HepG2 (cell line): Measurements from ENCODE around the gene SIK2. TPM values are rescaled to one million over a fixed set of nuclear protein-coding genes. Genes with fewer than 3 reads are reported as not detected.

Source experiments
- ATAC-seq: fragments of 200-7000 bp; cut with Tn5 transposase; 3 replicates; pipeline ENCODE4 v1.9.1; 2020; ENCODE audit warnings: mild to moderate bottlenecking, moderate library complexity
- BruUV-seq: library from RNA; stranded (reverse); fragments of 400-500 nt; replicated peaks from 2 replicates; lab custom pipeline; 2021; lab: Mats Ljungman, UMichigan
- CTCF ChIA-PET: fragments of 300-600 bp; formaldehyde crosslinking; extraction: SDS; loops from one replicate; lab custom pipeline; 2021; ENCODE audit warnings: low total read pairs, inconsistent platforms, low intra/inter-chr PET ratio; lab: Yijun Ruan, JAX
- POLR2A ChIA-PET: fragments of 350-600 bp; sonication (Branson Sonifier 250); formaldehyde crosslinking; loops from one replicate; lab custom pipeline; 2020; ENCODE audit warnings: antibody characterized with exemption, inconsistent platforms; lab: Yijun Ruan, JAX
- DNase-seq: peaks from one replicate; pipeline ENCODE4 v3.0.0-alpha.2; 2015; ENCODE audit warnings: low spot score
- FAIRE-seq: peaks from 3 replicates; lab custom pipeline; 2011; peaks lifted over from hg19 to GRCh38; lab: Jason Lieb, UNC
- H2AFZ ChIP-seq: one replicate; pipeline ENCODE4 v1.6.1; 2011; ENCODE audit warnings: low read length, inconsistent platforms
- H3K27ac ChIP-seq: fragments of 300-600 bp; 3 replicates; pipeline ENCODE4 v1.8.0; 2011; ENCODE audit warnings: mixed run types, mild to moderate bottlenecking, mixed read lengths, low read length, inconsistent platforms; ENCODE audit not compliant: insufficient read depth; ENCODE audit errors: extremely low read length
- H3K27me3 ChIP-seq, 2 experiments: fragments of 200-600 bp in 1 of 2; 2 replicates in 1 of 2; 3 replicates in 1 of 2; pipeline versions ENCODE4 v1.6.0 to v1.8.0; 2011; ENCODE audit warnings: low read length in 2 of 2, mild to moderate bottlenecking in 2 of 2, moderate library complexity in 2 of 2, inconsistent platforms in 1 of 2; ENCODE audit not compliant: insufficient read depth in 2 of 2, control insufficient read depth in 1 of 2
- H3K36me3 ChIP-seq, 2 experiments: fragments of 200-600 bp in 1 of 2; replicated peaks in 1 of 2; 2 replicates in 1 of 2; 3 replicates in 1 of 2; pipeline versions ENCODE4 v1.5.1 to v1.8.0; 2011; ENCODE audit warnings: low read length in 2 of 2, inconsistent platforms in 1 of 2; ENCODE audit not compliant: insufficient read depth in 2 of 2, control insufficient read depth in 1 of 2
- H3K4me1 ChIP-seq: 2 replicates; pipeline ENCODE4 v1.5.1; 2012; ENCODE audit warnings: low read length, inconsistent platforms; ENCODE audit not compliant: insufficient read depth
- H3K4me2 ChIP-seq: 2 replicates; pipeline ENCODE4 v1.6.0; 2011; ENCODE audit warnings: low read depth, low read length, inconsistent platforms
- H3K4me3 ChIP-seq, 3 experiments: fragments of 200-600 bp in 1 of 3; sonication (generic), shearing (Covaris generic) in 1 of 3; replicated peaks in 1 of 3; 2 replicates each; pipeline ENCODE4 v1.5.1; 2011 to 2016; ENCODE audit warnings: low read length in 3 of 3, inconsistent platforms in 2 of 3, low read depth in 2 of 3, mild to moderate bottlenecking in 2 of 3, control low read depth in 1 of 3, mixed read lengths in 1 of 3; ENCODE audit not compliant: insufficient read depth in 1 of 3
- H3K79me2 ChIP-seq: one replicate; pipeline ENCODE4 v1.6.1; 2011; ENCODE audit warnings: low read length, inconsistent platforms; ENCODE audit not compliant: insufficient read depth
- H3K9ac ChIP-seq: 2 replicates; pipeline ENCODE4 v1.6.0; 2011; ENCODE audit warnings: mild to moderate bottlenecking, low read depth, low read length, inconsistent platforms; ENCODE audit not compliant: insufficient read depth
- H3K9me3 ChIP-seq: 2 replicates; pipeline ENCODE4 v1.5.1; 2012; ENCODE audit warnings: mild to moderate bottlenecking, low read length
- H4K20me1 ChIP-seq: 2 replicates; pipeline ENCODE4 v1.6.0; 2011; ENCODE audit warnings: inconsistent platforms, mild to moderate bottlenecking, low read length, moderate library complexity; ENCODE audit not compliant: insufficient read depth
- EED ChIP-seq: sonication (generic); formaldehyde crosslinking; IDR thresholded peaks from 2 replicates; pipeline ENCODE4 v1.5.0; 2020; ENCODE audit warnings: mild to moderate bottlenecking, missing genetic modification reagents
- FOXC1 ChIP-seq: sonication (generic); formaldehyde crosslinking; IDR thresholded peaks from 2 replicates; pipeline ENCODE4 v1.8.0; 2022; ENCODE audit warnings: mild to moderate bottlenecking, missing genetic modification reagents, borderline replicate concordance
- HDAC1 ChIP-seq: sonication (generic); formaldehyde crosslinking; IDR thresholded peaks from 2 replicates; pipeline ENCODE4 v1.5.1; 2020; ENCODE audit warnings: mild to moderate bottlenecking, missing genetic modification reagents
- MBD4 ChIP-seq: IDR thresholded peaks from 2 replicates; pipeline ENCODE4 v1.6.1; 2012; ENCODE audit warnings: low read length, inconsistent platforms, borderline replicate concordance
- NFYB ChIP-seq: sonication (generic); formaldehyde crosslinking; IDR thresholded peaks from 2 replicates; pipeline ENCODE4 v1.4.0; 2020; ENCODE audit warnings: missing genetic modification reagents
- RAD21 ChIP-seq: fragments of 450-650 bp; formaldehyde crosslinking; IDR thresholded peaks from 2 replicates; pipeline ENCODE4 v1.5.0; 2020; ENCODE audit warnings: mild to moderate bottlenecking
- STAG1 ChIP-seq: sonication (generic); formaldehyde crosslinking; IDR thresholded peaks from 2 replicates; pipeline ENCODE4 v1.4.0; 2020; ENCODE audit warnings: missing genetic modification reagents
- XRCC5 ChIP-seq: fragments of 200-400 bp; formaldehyde crosslinking; optimal IDR thresholded peaks from 2 replicates; pipeline ENCODE3; 2017; ENCODE audit warnings: mild to moderate bottlenecking, low read length
- ZNF512B ChIP-seq: sonication (generic); formaldehyde crosslinking; IDR thresholded peaks from 2 replicates; pipeline ENCODE4 v1.5.1; 2020; ENCODE audit warnings: missing genetic modification reagents, mild to moderate bottlenecking, borderline replicate concordance
- ZNF550 ChIP-seq: sonication (generic); formaldehyde crosslinking; IDR thresholded peaks from 2 replicates; pipeline ENCODE4 v1.4.0; 2020; ENCODE audit warnings: mild to moderate bottlenecking, missing genetic modification reagents, borderline replicate concordance
- ZNF713 ChIP-seq: sonication (generic); formaldehyde crosslinking; IDR thresholded peaks from 2 replicates; pipeline ENCODE4 v1.4.0; 2020; ENCODE audit warnings: mild to moderate bottlenecking, missing genetic modification reagents
- ZSCAN31 ChIP-seq: sonication (generic); formaldehyde crosslinking; IDR thresholded peaks from 2 replicates; pipeline ENCODE4 v1.5.0; 2020; ENCODE audit warnings: low read depth, mild to moderate bottlenecking, missing genetic modification reagents
- WGBS: methylation state at CpG from one replicate; pipeline ENCODE4 v1.1.6; 2017; ENCODE audit warnings: low lambda C conversion rate; 5-methylcytosine and 5-hydroxymethylcytosine counted together
- in situ Hi-C: cut with HindIII; loops from 2 replicates; pipeline ENCODE4 v1.10.0; 2017; ENCODE audit warnings: low pct_unique_long_range_greater_than_20kb; ENCODE audit not compliant: extremely low pct_ligation_motif_present
- intact Hi-C: fragments of 100-400 bp; cut with micrococcal nuclease; formaldehyde crosslinking; loops from one replicate; pipeline ENCODE4 v1.10.0; 2022; ENCODE audit not compliant: unreplicated experiment
- polyA plus RNA-seq, 8 experiments: library from polyadenylated mRNA; depleted of rRNA in 3 of 8; stranded (reverse) in 7 of 8; unstranded in 1 of 8; fragments of >200 nt; fragmentation: Illumina TruSeq in 4 of 8; extraction: Trizol in 4 of 8; gene quantifications; 2 replicates each; pipeline versions ENCODE4 v1.2.1 to v1.2.3, GENCODE V29; 2011 to 2016; ENCODE audit warnings: low read depth in 4 of 8, missing spikeins in 1 of 8, mixed read lengths in 1 of 8; ENCODE audit not compliant: insufficient read depth in 1 of 8
- total RNA-seq, 5 experiments: library from RNA; depleted of rRNA; stranded (reverse); fragments of >200 nt; fragmentation: Illumina TruSeq; extraction: Trizol; gene quantifications; 2 replicates each; pipeline ENCODE4 v1.2.3, GENCODE V29; 2016; ENCODE audit warnings: low read depth in 1 of 5
- TF ChIP-seq, protein P1 (sequence below): sonication (generic); formaldehyde crosslinking; IDR thresholded peaks from 2 replicates; pipeline ENCODE4 v1.4.0; 2020; ENCODE audit warnings: missing genetic modification reagents
- TF ChIP-seq, protein P2 (sequence below): fragments of 450-650 bp; IDR thresholded peaks from 2 replicates; pipeline ENCODE4 v1.6.1; 2017
- TF ChIP-seq, protein P3 (sequence below): sonication (generic); formaldehyde crosslinking; IDR thresholded peaks from 2 replicates; pipeline ENCODE4 v1.5.1; 2020; ENCODE audit warnings: mild to moderate bottlenecking, missing genetic modification reagents, borderline replicate concordance
- TF ChIP-seq, protein P4 (sequence below): IDR thresholded peaks from 2 replicates; pipeline ENCODE4 v1.6.1; 2016; ENCODE audit warnings: low read depth, control low read depth

The SIK2 gene
- total and polyA plus RNA-seq, 2 of the 13 experiments (the other 11 are each of a cell fraction or from before 2014, with no cell fraction given), result 8.1 to 15.4 TPM

DNA sequence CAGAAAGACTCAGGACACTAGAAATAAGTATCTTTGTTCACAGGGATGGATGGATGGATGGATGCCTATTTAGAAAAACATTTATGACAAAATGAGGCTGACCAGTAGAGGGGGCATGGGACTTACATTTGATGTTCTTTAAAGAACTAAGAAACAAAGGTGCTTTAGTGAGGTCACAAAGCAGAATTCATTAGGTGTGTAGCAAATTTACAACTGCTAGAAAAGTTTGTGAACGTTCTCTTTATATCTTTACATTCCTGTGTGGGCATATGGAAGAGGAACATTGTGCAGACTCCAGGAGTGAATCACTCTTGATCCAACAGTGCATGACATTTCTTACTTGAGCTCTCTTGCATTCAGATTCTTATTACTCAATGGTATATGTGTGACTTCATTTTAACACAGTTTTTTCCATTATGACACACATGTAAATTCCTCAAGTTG, 15.8 kb upstream of the SIK2 start:
- peak; percentile 51 for DNase-seq
- Histone ChIP-seq H3K4me1 (peaks cover 38% of the 10 kb centered on the region), H3K27me3 (no peaks in the 10 kb centered on the region), H3K9me3 (no peaks in the 10 kb centered on the region), H3K27ac (no peak overlapping the region), H3K4me3 (no peak overlapping the region), H2AFZ (no peak overlapping the region), H3K9ac (no peak overlapping the region), H4K20me1 (no peaks in the 10 kb centered on the region), H3K79me2 (no peaks in the 10 kb centered on the region), H3K4me2 (no peak overlapping the region), H3K36me3 (no peaks in the 10 kb centered on the region)
- BruUV-seq, result no TSS peak
- ATAC-seq, result peak; percentile 65
- ChIA-PET POLR2A (no interaction called here), CTCF (interaction anchor here (0.6 to 2.0 kb wide), 2 partner anchors 255 to 258 kb away, joined by 3 to 22 read pairs; no protein-coding TSS in a partner anchor)
- in situ Hi-C loops, result no loop called here
- peak; percentile 83 for FAIRE-seq
- intact Hi-C loops, result loop anchor here (1.0 kb wide), 1 partner anchor 255 kb away; no protein-coding TSS in a partner anchor
- WGBS, result 0% methylated on average over 1 of the region's 1 CpG
- TF ChIP-seq EED (CRISPR knock-in tag) (no peak), ZNF512B (no peak), XRCC5 (no peak), NFYB (CRISPR knock-in tag) (no peak), ZNF713 (CRISPR knock-in tag) (no peak), STAG1 (peak; percentile 81), RAD21 (CRISPR knock-in tag) (peak; percentile 50; the same call in 1 of the 2 replicates), ZSCAN31 (CRISPR knock-in tag) (no peak), HDAC1 (CRISPR knock-in tag) (no peak), MBD4 (no peak), ZNF550 (CRISPR knock-in tag) (no peak), FOXC1 (no peak)
- TF ChIP-seq, protein P1, sequence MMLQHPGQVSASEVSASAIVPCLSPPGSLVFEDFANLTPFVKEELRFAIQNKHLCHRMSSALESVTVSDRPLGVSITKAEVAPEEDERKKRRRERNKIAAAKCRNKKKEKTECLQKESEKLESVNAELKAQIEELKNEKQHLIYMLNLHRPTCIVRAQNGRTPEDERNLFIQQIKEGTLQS (CRISPR knock-in tag), result no peak
- TF ChIP-seq, protein P2, sequence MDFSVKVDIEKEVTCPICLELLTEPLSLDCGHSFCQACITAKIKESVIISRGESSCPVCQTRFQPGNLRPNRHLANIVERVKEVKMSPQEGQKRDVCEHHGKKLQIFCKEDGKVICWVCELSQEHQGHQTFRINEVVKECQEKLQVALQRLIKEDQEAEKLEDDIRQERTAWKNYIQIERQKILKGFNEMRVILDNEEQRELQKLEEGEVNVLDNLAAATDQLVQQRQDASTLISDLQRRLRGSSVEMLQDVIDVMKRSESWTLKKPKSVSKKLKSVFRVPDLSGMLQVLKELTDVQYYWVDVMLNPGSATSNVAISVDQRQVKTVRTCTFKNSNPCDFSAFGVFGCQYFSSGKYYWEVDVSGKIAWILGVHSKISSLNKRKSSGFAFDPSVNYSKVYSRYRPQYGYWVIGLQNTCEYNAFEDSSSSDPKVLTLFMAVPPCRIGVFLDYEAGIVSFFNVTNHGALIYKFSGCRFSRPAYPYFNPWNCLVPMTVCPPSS, result no peak
- TF ChIP-seq, protein P3, sequence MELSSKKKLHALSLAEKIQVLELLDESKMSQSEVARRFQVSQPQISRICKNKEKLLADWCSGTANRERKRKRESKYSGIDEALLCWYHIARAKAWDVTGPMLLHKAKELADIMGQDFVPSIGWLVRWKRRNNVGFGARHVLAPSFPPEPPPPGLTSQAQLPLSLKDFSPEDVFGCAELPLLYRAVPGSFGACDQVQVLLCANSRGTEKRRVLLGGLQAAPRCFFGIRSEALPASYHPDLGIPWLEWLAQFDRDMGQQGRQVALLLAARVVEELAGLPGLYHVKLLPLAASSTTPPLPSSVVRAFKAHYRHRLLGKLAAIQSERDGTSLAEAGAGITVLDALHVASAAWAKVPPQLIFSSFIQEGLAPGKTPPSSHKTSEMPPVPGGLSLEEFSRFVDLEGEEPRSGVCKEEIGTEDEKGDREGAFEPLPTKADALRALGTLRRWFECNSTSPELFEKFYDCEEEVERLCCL (CRISPR knock-in tag), result no peak
- TF ChIP-seq, protein P4, sequence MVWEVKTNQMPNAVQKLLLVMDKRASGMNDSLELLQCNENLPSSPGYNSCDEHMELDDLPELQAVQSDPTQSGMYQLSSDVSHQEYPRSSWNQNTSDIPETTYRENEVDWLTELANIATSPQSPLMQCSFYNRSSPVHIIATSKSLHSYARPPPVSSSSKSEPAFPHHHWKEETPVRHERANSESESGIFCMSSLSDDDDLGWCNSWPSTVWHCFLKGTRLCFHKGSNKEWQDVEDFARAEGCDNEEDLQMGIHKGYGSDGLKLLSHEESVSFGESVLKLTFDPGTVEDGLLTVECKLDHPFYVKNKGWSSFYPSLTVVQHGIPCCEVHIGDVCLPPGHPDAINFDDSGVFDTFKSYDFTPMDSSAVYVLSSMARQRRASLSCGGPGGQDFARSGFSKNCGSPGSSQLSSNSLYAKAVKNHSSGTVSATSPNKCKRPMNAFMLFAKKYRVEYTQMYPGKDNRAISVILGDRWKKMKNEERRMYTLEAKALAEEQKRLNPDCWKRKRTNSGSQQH (CRISPR knock-in tag), result no peak
